ENCODE results near the gene MST1.

- TF ChIP-seq CTCF (IDR thresholded peaks at IDR 0.05 in 4 of 5, conservative IDR thresholded peaks at IDR 0.05 in 1 of 5) (no peak), POLR2A (IDR thresholded peaks at IDR 0.05) (no peak)
Measured at GRCh38 chr3:49642708-49643145, 46.5 kb downstream of the MST1 start.

Measured in gastrocnemius medialis (tissue), 4 donors.